ENCODE results near the gene ACHE. TPM values are rescaled to one million over a fixed set of nuclear protein-coding genes. Genes with fewer than 3 reads are reported as not detected.

Gene ACHE
- total RNA-seq, 1 experiment from 2014 or later: 7.0 TPM

GRCh38 chr7:100886142-100886935 is 9.3 kb downstream of the ACHE start:
- H3K4me1 ChIP-seq (ENCODE audit: insufficient read depth, low read length): no peaks in the 10 kb centered on the region; the same call in 1 of the 2 replicates
- H3K27ac ChIP-seq (ENCODE audit: insufficient read length, low read depth, low read length): no peak overlapping the region
- Mint-ChIP-seq H3K27ac (peak overlapping the region in 2 of 3 experiments; percentile 79 to 88; a peak in 4 of 7 replicates), H3K4me1 (peaks cover 30 to 42% of the 10 kb centered on the region in 2 experiments), H3K36me3 (ENCODE audit: insufficient read depth in 1 of 3, low read depth in 3 of 3) (peaks cover 66 to 76% (median 73%) of the 10 kb centered on the region in 3 experiments), H3K4me3 (peak overlapping the region in 1 of 2 experiments; percentile 69; a peak in 2 of 5 replicates), H3K27me3 (ENCODE audit: low read depth) (no peaks in the 10 kb centered on the region; the same call in 1 of the 2 replicates), H3K9me3 (no peaks in the 10 kb centered on the region)
- H2BK15ac ChIP-seq (ENCODE audit: low read depth, low read length): no peak overlapping the region
- no peak overlapping the region for H2AK5ac ChIP-seq (ENCODE audit: insufficient read length, low read length)
- H3K79me1 ChIP-seq (ENCODE audit: insufficient read depth, low read depth, low read length, poor library complexity, severe bottlenecking): peaks cover 2% of the 10 kb centered on the region
- no peak overlapping the region for H3T11ph ChIP-seq (ENCODE audit: low read length)
- H4K5ac ChIP-seq (ENCODE audit: insufficient read length, low read depth, low read length): no peak overlapping the region
- DNase-seq: no peak
- H3K14ac ChIP-seq (ENCODE audit: insufficient read depth, low read length): no peak overlapping the region
- H3K56ac ChIP-seq (ENCODE audit: insufficient read length, low read depth, low read length): no peak overlapping the region
- H4K91ac ChIP-seq (ENCODE audit: insufficient read length, low read depth, low read length): no peak overlapping the region
- H4K20me1 ChIP-seq (ENCODE audit: control insufficient read depth, insufficient read depth, insufficient read length): no peaks in the 10 kb centered on the region
- no peak overlapping the region for H4K8ac ChIP-seq (replicated peaks; ENCODE audit: insufficient read length, low read depth, low read length)
- no peak overlapping the region for H2BK20ac ChIP-seq (ENCODE audit: low read depth, low read length, poor library complexity, severe bottlenecking)
- no peak overlapping the region for H2BK120ac ChIP-seq (ENCODE audit: low read depth, low read length, poor library complexity, severe bottlenecking)
- H2AFZ ChIP-seq (ENCODE audit: low read length): no peak overlapping the region
- H3K23ac ChIP-seq (ENCODE audit: insufficient read length, low read depth, low read length): no peak overlapping the region
- H3K4ac ChIP-seq (ENCODE audit: low read depth, low read length): no peak overlapping the region
- no peaks in the 10 kb centered on the region for H3K27me3 ChIP-seq (ENCODE audit: insufficient read depth, low read length)
- WGBS (ENCODE audit: extremely low coverage, insufficient read length, low lambda C conversion rate): no CpG with 5 or more reads among the region's 27 CpGs
- H3K9ac ChIP-seq (ENCODE audit: extremely low read depth, insufficient read length, low read length): no peak overlapping the region
- TF ChIP-seq CTCF (conservative IDR thresholded peaks at IDR 0.05): no peak
- H3K4me2 ChIP-seq (ENCODE audit: insufficient read depth, insufficient read length, low read length): no peak overlapping the region
- H2BK12ac ChIP-seq (ENCODE audit: insufficient read length, low read depth, low read length): no peak overlapping the region
- no peak overlapping the region for H2BK5ac ChIP-seq (ENCODE audit: insufficient read length, low read length)
- no peaks in the 10 kb centered on the region for H3K9me3 ChIP-seq (ENCODE audit: control insufficient read depth, low read depth, low read length)
- peaks cover 22% of the 10 kb centered on the region for H3K23me2 ChIP-seq (ENCODE audit: insufficient read length, low read depth, low read length, poor library complexity, severe bottlenecking)
- H3K18ac ChIP-seq (ENCODE audit: insufficient read length, low read depth, low read length): no peak overlapping the region
- H3K79me2 ChIP-seq (ENCODE audit: insufficient read depth, low read length): peaks cover 6% of the 10 kb centered on the region; the same call in 1 of the 2 replicates

All from H9 (cell line).